Coronary artery (tissue), 2 donors: ENCODE data around the gene HK3.

Source experiments
- DNase-seq: peaks from one replicate; pipeline ENCODE4 v3.0.0-alpha.2; 2017; ENCODE audit warnings: low spot score
- H3K27ac ChIP-seq, 2 donors: fragments of 200-600 bp; sonication (generic); one replicate each; pipeline ENCODE4 v1.5.1; 2016 to 2019
- H3K4me3 ChIP-seq: fragments of 200-600 bp; sonication (generic); 2 replicates; pipeline ENCODE4 v1.5.1; 2016; ENCODE audit warnings: mild to moderate bottlenecking, moderate library complexity
- CTCF ChIP-seq: fragments of 200-600 bp; sonication (generic); IDR thresholded peaks from one replicate; pipeline ENCODE4 v1.5.1; 2019; ENCODE audit warnings: antibody characterized with exemption

HK3 gene

GRCh38 chr5:176844706-176845391, 54.3 kb downstream of the HK3 start:
- Histone ChIP-seq H3K4me3 (no peak overlapping the region), H3K27ac (no peak overlapping the region)
- DNase-seq = no peak
- TF ChIP-seq CTCF = no peak

GRCh38 chr5:176844281-176844680, 54.9 kb downstream of the HK3 start:
- no peak overlapping the region for H3K27ac ChIP-seq
- TF ChIP-seq CTCF = no peak
- no peak for DNase-seq
- no peak overlapping the region for H3K4me3 ChIP-seq

- Histone ChIP-seq H3K4me3 (no peak overlapping the region), H3K27ac (no peak overlapping the region)
- TF ChIP-seq CTCF = no peak
- no peak for DNase-seq
Observed at GRCh38 chr5:176843673-176844072, 55.5 kb downstream of the HK3 start.

GRCh38 chr5:176837707-176838115, 61.4 kb downstream of the HK3 start:
- H3K27ac ChIP-seq = no peak overlapping the region
- no peak overlapping the region for H3K4me3 ChIP-seq
- no peak for DNase-seq
- no peak for TF ChIP-seq CTCF

- H3K27ac ChIP-seq = no peak overlapping the region
- H3K4me3 ChIP-seq = no peak overlapping the region
- TF ChIP-seq CTCF = no peak
- no peak for DNase-seq
Observed at GRCh38 chr5:176836811-176837706, 62.1 kb downstream of the HK3 start.

GRCh38 chr5:176835918-176836317, 63.2 kb downstream of the HK3 start:
- Histone ChIP-seq H3K4me3 (no peak overlapping the region), H3K27ac (no peak overlapping the region)
- TF ChIP-seq CTCF = no peak
- DNase-seq = no peak
